HG02610 (cell line): ENCODE measurements around the gene GSK3A.

Experiments
- ATAC-seq: cut with Tn5 transposase; IDR thresholded peaks from one replicate; pipeline ENCODE4 v1.9.1; 2021; ENCODE audit warnings: mild to moderate bottlenecking, moderate library complexity; ENCODE audit not compliant: unreplicated experiment

GSK3A gene

DNA sequence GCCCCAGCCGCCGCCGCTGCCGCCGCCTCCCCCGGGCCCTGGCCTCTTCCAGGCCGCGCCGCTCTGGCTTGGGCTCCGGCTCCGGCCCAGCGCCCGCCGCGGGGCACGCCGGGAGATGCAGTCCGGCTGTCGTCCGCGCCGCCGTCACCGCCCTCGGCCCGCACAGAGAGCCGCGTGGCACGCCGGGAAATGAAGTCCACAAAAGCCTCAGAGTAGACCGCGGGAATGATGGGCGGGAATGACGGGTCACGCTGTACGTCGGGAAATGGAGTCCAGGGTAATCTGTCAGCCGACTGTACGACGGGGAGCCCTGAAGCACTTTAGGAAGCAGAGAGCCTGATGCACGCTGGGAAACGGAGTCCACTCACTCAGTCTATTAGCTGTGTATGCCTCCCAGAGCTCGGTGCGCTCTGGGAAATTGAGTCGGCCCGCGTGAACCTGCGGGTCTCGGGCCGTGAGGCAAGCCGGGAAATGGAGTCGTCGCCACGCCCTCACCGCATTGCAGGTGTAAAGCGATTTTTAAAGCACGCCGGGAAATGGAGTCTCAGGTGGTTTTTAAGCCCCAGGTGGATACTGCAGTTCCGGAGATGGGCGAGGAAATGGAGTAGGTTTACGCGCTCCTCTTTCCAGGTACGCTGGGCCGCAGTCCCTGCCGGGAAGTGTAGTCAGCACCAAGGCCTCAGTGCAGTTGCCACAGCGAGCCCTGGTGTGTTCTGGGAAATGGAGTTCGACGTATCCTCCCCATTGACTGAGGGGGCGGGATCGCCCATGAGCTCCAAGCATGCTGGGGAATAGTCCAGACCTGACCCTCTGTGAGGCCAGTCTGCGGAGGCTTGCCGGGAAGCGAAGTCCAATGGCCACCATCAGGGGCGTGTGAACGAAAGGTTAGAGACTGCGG lies at the start of gene GSK3A:
GSK3A (minus strand) TSS at position 91 of the 898 bp plus-strand sequence. CDS start 137 bp downstream, outside the sequence.
- peak; percentile 59 for ATAC-seq

DNA sequence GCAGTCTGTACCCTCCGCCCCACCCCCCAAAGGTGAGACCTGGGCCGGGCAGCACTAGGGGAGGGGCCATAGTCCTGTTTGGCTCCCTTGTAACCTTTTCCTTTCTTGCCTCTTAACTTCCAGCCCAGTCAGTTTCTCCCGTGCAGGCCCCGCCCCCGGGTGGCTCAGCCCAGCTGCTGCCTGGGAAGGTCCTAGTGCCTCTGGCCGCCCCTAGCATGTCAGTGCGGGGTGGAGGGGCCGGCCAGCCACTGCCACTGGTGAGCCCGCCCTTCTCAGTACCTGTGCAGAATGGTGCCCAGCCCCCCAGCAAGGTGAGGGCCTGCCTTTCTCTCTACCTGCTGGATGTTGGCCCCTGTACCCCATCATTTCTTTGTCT lies 49.0 kb upstream of the GSK3A start:
- ATAC-seq: no peak

DNA sequence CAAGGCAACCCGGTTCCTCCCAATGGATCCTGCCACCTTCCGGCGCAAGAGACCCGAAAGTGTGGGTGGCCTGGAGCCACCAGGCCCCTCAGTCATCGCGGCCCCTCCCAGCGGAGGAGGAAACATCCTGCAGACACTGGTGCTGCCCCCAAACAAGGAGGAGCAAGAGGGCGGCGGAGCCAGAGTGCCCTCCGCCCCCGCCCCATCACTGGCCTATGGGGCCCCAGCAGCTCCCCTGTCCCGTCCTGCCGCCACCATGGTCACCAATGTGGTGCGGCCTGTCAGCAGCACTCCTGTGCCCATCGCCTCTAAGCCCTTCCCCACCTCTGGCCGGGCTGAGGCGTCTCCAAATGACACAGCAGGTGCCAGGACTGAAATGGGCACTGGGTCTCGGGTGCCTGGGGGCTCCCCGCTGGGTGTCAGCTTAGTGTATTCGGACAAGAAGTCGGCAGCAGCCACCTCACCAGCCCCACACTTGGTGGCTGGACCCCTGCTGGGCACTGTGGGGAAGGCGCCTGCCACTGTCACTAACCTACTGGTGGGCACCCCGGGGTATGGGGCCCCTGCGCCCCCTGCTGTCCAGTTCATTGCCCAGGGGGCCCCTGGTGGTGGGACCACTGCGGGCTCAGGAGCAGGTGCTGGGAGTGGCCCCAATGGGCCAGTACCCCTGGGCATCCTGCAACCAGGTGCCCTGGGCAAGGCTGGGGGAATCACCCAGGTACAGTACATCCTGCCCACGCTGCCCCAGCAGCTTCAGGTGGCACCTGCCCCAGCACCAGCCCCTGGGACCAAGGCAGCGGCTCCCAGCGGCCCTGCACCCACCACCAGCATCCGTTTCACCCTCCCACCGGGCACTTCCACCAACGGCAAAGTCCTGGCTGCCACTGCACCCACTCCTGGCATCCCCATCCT lies 48.4 kb upstream of the GSK3A start:
- ATAC-seq: no peak

- no peak for ATAC-seq
Measured at GRCh38 chr19:42290136-42290522, 47.7 kb upstream of the GSK3A start.

DNA sequence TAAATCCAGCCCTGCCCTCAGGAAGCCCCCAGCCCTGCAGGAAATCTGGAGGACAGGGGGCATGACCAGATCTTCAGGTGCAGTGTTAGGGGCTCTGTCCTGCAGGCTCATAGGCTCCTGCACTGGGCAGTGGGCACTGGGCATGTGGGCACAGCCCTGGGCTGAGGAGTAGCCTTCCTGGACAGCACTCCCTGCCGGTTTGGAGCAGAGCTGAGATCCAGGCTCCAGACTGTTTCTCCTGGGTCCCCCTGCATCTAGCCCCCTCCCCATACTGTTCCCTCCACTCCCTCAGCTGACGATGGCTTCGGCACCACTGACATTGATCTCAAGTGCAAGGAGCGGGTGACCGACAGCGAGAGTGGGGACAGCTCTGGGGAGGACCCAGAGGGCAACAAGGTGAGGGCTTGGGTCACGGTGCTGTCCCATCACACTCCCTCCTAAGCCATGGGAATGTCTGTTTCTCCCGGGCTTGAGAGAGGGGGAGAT lies 47.2 kb upstream of the GSK3A start:
- ATAC-seq: no peak

DNA sequence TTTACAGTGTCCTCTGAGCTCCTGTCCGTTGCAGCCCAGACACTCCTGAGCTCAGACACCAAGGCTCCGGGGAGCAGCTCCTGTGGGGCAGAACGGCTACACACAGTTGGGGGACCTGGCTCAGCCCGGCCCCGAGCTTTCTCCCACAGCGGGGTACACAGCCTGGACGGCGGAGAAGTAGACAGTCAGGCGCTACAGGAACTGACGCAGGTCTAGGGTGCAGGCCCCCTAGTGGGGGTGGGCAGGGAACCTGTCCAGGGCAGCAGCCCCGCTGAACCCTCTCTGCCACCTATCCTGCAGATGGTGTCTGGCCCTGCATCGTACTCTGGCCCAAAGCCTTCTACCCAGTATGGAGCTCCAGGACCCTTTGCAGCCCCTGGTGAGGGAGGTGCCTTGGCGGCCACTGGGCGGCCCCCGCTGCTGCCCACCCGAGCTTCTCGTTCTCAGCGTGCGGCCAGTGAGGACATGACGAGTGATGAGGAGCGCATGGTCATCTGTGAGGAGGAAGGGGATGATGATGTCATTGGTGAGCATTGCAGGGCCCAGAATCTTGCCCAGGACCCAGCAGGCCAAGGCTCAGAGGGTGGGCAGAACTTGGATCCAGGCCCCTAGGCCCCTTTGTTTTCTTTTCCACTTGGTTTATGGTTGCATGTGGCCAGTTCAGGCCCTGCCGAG lies 46.6 kb upstream of the GSK3A start:
- ATAC-seq: no peak

GRCh38 chr19:42288387-42288786 lies 46.0 kb upstream of the GSK3A start:
- ATAC-seq: no peak

GRCh38 chr19:42287827-42288107 lies 45.4 kb upstream of the GSK3A start:
- no peak for ATAC-seq

GRCh38 chr19:42287017-42287826 lies 44.8 kb upstream of the GSK3A start:
- ATAC-seq: no peak

DNA sequence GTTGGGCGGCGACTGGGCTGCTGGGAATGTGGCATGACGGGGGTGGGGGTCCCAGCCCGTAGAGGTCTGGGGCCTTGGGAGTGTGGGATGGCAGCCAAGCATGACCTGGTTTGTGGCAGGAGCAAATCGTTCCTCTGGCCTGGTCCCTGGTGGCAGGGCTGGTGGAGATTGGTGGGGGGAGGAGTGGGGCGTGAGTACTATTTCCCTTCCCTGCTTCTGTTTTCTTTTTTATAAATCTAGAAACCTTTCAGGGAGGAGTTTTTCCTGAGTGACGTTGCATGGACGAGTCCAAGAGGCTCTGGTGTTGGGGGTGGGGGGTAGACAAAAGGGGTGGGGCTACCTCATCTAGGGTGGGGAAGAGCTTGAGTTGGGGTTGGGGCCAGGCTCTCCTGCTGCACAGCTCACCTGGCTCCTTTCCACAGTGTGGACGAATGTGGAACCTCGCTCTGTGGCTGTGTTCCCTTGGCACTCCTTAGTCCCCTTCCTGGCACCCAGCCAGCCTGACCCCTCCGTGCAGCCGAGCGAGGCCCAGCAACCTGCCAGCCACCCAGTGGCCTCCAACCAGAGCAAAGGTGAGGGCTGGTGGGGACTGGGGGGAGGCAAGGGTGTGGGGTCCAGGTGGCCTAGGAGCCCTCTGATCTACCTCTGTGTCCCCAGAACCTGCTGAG lies 44.1 kb upstream of the GSK3A start:
- no peak for ATAC-seq

DNA sequence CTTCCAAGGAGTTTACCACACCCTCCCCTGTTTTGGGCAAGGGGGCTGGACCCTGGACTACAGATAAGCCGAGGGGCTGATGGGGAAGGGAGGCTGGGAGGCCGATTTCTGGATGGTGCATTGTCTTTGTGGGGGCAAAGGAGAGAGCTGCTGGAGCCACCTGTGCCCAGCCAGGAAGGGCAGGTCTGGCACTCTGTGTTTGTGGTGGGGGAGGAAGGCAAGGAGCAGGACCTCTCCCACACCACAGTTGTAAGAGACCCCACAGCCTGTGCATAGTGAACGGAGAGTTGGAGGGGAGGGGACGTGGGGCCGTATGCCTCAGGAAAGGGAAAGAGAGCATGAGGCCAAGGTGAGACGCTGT lies 43.6 kb upstream of the GSK3A start:
- no peak for ATAC-seq

- ATAC-seq: no peak
Measured at GRCh38 chr19:42285541-42285941, 43.1 kb upstream of the GSK3A start.

DNA sequence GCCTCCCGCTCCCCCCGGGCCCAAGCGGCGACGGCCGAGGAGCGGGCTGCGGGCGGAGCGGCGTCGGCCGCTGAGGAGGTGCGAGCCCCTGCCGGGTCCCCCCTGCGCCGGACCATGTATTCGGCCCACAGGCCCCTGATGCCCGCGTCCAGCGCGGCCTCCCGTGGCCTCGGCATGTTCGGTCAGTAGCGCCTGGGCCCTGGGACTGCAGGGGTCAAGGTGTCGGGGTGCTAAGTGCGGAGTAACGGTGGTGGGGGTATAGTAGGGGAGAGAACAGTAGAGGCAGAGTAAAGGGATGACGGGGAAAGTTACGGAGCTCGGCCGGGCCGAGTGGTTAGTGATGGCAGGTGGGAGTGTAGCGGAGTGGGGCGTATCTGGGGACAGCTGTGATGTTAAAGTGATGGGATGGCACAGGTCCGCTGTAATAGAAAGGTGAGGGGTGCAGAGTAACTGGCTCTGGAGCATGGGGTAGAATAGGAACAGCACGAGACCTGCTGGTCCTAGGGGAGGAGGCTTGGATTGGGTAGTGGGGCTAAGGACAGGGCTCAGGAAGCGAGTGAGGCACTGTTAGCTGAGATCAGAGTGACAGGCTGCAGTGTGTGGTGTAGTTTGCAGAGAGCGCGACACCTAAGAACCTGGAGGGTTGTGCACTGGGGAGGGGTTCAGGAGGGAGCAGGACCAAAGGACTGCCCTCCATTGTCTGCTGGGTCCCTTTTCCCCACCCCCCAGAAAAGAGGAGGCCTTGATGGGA lies 42.4 kb upstream of the GSK3A start:
- ATAC-seq: no peak

DNA sequence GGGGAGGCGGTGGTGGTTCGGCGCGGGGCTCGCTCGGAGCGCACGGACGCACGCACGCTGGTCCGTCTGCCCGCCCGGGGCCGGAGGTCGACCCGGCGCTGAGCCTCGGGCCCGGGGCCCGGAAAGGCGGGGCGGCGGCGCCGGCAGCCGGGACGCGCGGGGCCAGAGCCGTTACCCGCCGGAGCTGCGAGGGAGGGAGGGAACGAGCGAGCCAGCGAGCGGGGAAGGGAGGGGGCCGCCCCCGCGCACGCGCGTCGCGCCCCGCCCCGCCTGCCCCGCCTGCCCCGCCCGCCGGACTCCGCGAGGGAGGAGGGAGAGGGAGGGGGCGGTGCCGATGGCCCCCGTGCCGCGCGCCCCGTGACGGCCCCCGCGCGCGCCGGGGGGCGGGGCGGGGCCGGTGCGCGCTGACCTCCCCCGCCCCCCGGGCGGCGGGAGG lies 41.7 kb upstream of the GSK3A start:
- peak; percentile 25 for ATAC-seq

DNA sequence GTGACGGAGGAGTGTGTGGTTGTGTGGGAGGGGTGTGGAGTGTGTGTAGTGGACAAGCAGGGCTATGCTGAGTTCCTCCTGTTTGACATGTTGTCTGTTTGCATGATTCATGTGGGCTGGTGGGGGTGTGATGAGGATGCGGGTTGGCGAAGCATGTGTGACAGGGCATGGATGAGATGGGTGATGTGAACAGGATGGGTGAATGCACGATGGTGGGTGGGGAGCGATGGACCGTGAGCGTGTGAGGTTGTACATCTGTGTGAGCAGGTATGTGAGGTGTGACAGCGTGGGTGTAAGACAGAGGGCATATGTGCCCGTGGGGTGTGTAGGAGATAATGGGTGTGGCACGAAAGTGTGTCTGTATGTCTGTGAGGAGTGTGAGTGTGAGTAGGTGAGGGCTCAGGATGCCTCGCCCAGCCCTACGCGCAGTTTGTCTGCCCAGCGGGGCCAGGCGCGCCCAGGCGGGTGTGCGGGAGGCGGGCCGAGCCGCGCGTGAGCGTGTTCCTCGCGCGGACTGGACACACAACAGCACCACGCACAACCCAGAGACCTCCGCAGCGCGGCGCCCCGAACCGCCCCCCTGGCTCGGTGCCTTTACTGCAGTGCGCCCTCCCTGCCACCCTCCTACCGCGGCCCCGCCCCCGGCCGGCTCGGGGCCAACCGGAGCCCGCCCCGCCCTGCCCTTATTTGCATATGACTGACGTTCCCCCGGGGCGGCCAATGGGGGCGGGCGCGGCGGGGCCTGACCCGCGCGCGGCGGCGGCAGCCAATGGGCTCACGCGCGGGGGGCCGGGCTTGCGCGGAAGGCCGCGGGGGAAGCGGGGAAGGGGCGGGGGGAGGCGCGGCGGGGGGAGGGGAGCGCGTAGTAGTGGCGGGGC lies 41.0 kb upstream of the GSK3A start:
- ATAC-seq: peak; percentile 41

GRCh38 chr19:42282819-42283187 lies 40.4 kb upstream of the GSK3A start:
- no peak for ATAC-seq

DNA sequence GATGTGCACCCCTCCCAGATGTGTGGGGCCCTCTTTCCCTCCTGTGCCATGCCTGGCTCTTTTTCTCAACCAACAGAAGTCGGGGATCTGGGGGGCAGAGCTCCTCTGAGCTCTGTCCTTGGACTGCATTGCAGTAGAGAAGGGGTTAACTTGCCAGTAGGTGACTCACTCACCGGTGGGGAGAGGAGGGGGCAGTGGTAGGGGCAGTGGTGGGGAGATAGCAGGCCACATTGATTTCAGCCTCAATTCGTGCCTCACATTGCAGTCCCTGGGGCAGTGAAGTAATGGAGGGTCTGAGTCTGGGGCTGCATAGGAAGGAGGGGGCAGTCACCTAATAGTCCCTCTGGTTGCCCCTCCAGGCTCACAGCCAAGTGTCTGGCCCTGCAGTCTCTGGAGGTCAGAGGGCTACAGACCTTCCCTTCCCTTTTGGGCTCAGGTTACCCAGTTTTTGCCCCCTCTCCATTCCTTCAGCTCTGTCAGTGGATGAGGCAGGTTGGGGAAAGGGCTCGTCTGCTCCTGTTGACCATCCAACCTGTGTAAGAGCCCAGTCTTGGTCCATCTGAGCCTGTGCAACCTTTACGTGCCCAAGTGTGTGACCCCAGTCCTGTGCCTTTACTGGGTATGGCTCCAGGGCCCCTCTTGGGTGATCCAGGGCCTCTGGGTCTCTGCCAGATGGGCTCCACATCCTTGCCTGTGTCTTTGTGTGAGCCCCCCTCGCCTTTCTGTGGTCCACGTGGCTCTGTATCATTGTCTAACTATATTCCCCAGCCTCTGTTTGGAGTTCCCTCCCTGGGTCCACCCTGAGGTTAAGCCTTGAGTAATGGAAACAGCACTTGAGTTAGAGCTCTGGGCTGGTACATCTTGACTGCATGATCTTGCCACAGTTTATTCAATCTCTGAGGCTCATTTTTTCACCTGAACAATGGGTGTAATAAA lies 39.7 kb upstream of the GSK3A start:
- no peak for ATAC-seq
